Measurements from ENCODE around the gene HIC1.
"Not testable (repeated sequence)": the region's sequence is repeated elsewhere in the genome, so short reads cannot be mapped to it uniquely, and the experiment has no call there.

The HIC1 gene, protein sequence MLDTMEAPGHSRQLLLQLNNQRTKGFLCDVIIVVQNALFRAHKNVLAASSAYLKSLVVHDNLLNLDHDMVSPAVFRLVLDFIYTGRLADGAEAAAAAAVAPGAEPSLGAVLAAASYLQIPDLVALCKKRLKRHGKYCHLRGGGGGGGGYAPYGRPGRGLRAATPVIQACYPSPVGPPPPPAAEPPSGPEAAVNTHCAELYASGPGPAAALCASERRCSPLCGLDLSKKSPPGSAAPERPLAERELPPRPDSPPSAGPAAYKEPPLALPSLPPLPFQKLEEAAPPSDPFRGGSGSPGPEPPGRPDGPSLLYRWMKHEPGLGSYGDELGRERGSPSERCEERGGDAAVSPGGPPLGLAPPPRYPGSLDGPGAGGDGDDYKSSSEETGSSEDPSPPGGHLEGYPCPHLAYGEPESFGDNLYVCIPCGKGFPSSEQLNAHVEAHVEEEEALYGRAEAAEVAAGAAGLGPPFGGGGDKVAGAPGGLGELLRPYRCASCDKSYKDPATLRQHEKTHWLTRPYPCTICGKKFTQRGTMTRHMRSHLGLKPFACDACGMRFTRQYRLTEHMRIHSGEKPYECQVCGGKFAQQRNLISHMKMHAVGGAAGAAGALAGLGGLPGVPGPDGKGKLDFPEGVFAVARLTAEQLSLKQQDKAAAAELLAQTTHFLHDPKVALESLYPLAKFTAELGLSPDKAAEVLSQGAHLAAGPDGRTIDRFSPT

GRCh38 chr17:2054512-2055291 lies at the start of gene HIC1:
TSS of gene HIC1 (plus strand) at chr17:2055103. CDS start at chr17:2056691, 1,588 bp downstream.
- DNase-seq: peak; percentile 73

GRCh38 chr17:2008332-2009126 lies 46.4 kb upstream of the HIC1 start:
- DNase-seq: no peak

DNA sequence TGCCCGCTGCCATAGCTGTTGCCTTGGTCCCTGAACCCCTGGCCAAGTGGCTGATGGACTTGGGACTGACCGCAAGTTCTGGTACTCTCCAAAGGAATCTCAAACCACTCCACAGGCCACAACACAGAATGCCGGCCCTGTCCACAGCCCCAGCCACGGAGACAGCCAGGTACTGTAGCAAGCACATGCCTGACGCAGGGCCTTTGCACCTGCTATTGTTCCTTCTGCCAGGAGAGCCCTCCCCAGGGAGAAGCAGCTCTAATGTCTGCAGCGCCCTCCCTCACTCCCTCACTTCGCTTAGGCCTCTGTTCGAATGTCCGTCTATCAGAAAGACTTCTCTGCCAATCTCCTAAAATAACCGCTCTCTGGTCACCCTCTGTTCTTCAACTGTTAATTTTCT lies 45.2 kb upstream of the HIC1 start:
- no peak for DNase-seq

GRCh38 chr17:2011411-2012371 lies 43.2 kb upstream of the HIC1 start:
- DNase-seq: no peak

- no peak for DNase-seq
Observed at GRCh38 chr17:2012499-2012898, 42.4 kb upstream of the HIC1 start.

DNA sequence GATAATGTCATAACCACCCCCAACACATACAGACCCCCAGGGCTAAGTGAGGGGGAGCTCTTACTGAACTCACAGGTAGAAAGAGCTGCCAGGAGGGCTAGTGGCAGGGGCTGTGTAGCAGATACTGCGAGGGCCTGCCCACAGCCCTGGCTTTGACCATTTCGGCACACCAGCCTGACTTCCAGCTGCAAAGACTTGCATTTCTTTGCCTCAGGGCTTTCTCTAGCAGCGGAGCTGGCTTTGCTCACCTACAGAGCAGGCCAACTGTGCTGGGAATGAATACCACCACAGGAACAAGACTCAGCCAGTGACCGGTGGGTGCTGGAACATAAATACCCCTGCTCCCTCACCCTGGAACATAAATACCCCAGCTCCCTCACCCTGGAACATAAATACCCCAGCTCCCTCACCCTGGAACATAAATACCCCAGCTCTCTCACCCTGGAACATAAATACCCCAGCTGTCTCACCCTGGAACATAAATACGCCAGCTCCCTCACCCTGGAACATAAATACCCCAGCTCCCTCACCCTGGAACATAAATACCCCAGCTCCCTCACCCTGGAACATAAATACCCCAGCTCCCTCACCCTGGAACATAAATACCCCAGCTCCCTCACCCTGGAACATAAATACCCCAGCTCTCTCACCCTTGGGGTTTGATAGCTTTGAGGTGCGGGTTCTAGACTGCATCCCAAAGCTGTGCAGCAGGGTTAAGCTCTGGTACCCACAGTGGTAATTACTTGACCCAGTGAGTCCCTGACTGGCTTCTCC lies 41.5 kb upstream of the HIC1 start:
- not testable (repeated sequence) for DNase-seq

GRCh38 chr17:2013994-2014317 lies 40.9 kb upstream of the HIC1 start:
- DNase-seq: no peak

DNA sequence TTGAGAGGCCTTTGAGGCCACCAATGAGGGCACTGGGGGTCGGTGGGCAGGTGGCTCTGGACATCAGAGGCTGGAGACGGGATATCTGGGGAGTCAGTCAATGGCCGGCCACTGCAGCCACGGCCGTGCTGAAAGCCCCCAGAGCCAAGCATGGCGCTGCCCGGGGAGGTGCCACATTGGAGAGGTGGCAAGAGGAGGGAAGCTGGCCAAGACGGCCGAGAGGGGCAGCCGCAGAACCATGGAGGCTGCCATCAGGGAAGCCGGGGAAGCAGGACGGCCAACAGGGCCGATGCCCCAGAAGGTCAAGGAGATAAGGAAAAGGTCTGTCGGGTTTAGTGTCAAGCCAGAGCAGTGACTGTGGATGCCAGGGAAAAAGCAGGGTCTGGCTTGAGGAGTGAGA lies 39.6 kb upstream of the HIC1 start:
- no peak for DNase-seq

DNA sequence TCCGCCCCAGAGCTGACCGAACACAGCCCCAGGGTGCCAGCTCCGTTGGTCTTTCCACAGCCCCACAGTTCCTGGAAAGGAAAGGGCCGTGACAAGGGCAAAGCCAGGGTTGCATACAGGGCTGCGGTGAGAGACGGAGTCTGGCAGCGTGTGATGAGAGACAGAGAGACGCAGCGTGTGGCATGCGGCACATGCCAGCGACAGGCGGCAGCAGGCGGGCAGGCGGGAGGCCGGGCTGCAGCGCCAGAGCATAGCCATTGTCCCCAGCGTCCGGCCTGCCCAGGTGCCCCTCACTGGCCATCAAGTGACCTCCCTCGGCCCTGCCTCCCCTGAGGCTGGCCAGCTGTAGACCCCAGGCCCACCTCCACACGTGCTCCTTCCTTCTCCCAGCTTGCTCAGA lies 38.4 kb upstream of the HIC1 start:
- no peak for DNase-seq

GRCh38 chr17:2017274-2017941 lies 37.5 kb upstream of the HIC1 start:
- DNase-seq: no peak

- DNase-seq: no peak
Observed at GRCh38 chr17:2018716-2019510, 36.0 kb upstream of the HIC1 start.

DNA sequence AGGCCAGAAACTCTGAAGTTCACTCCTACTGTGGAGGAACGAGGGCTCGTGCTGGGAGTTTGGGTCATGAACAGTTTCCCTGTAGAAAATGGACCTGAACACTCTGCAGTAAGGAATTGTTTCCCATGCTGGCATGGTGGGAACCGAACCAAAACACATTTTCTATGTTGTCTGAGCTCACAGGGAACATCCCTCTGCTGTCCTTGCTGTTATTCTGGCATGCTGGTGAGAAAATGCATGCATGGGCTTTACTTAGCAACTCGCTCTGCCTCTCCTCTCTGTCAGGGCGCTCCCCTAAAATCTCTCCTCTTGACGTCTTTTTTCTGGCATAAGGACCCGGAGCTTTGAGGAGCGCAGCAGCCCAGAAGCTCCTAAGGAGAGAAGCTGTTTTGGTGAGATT lies 35.2 kb upstream of the HIC1 start:
- no peak for DNase-seq

- DNase-seq: no peak
Observed at GRCh38 chr17:2020721-2021120, 34.2 kb upstream of the HIC1 start.

- DNase-seq: no peak
Observed at GRCh38 chr17:2022647-2023240, 32.2 kb upstream of the HIC1 start.

DNA sequence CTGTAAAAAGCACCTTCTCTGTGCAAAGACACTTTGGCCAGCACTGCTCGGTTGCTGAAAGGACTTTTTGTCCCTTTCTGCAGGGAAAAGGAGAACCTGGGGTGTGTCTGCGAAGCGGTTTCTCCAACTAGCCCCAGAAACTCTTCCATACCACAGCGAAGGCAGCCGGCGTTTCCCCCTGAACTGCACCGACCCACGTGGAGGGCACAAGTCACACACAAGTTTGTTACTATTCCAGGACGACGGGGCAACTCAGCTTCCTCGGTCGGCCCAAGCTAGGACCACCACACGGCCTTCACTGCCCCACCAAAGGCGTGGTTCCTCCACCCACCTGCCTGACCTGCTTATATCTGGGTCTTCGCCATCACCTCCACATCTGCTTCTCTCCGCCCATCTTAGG lies 31.6 kb upstream of the HIC1 start:
- no peak for DNase-seq

- DNase-seq: peak; percentile 38
Observed at GRCh38 chr17:2023692-2024571, 31.0 kb upstream of the HIC1 start.

DNA sequence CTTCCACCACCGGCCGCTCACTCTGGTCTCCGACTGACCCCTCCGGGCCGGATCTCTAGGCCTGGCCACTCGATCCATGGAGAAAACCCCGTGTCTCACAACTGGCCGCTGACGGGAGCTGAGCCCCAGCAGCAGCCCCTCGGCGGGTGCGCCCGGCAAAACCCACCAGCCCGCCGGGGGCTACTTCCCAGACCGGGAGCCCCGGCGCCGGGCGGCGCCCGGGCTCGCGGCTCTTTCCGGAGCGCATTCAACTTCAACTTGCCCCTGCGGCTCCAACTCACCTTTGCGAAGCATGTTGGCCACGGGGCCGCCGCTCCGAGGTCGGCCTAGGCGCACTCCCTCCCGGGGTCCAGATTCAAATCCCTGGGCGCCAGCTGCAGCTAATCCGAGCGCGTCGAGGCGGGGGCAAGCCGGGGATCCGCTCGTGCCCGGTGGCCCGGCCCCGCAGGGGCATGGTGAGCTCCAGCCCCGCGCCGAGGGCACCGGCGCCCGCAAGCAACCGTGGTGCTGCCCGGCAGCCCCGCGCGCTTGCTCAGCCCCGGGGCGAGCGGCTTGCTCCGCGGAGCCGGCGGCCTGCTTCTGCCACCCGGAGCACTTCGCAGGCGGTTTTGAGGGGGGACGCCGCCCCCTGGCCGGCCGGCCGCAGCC lies 30.2 kb upstream of the HIC1 start:
- DNase-seq: no peak
